Keratinocyte (primary cell): Measurements from ENCODE around the gene PCP2.
"Not testable (repeated sequence)": the region's sequence is repeated elsewhere in the genome, so short reads cannot be mapped to it uniquely, and the experiment has no call there.

Source experiments
- EZH2 ChIP-seq: IDR thresholded peaks from one replicate; pipeline ENCODE4 v1.6.1; 2012; ENCODE audit warnings: inconsistent platforms, mild to moderate bottlenecking, low read length, moderate library complexity
- TF ChIP-seq, protein P1 (sequence below), 3 experiments: IDR thresholded peaks in 1 of 3; conservative IDR thresholded peaks in 1 of 3; optimal IDR thresholded peaks in 1 of 3; 2 replicates in 2 of 3; 3 replicates in 1 of 3; pipeline versions ENCODE3 to v1.5.1; 2011; ENCODE audit warnings: low read length in 3 of 3, mild to moderate bottlenecking in 3 of 3, moderate library complexity in 2 of 3, control low read depth in 1 of 3, inconsistent platforms in 1 of 3; ENCODE audit not compliant: insufficient read depth in 2 of 3; ENCODE audit errors: extremely low read depth in 1 of 3

DNA sequence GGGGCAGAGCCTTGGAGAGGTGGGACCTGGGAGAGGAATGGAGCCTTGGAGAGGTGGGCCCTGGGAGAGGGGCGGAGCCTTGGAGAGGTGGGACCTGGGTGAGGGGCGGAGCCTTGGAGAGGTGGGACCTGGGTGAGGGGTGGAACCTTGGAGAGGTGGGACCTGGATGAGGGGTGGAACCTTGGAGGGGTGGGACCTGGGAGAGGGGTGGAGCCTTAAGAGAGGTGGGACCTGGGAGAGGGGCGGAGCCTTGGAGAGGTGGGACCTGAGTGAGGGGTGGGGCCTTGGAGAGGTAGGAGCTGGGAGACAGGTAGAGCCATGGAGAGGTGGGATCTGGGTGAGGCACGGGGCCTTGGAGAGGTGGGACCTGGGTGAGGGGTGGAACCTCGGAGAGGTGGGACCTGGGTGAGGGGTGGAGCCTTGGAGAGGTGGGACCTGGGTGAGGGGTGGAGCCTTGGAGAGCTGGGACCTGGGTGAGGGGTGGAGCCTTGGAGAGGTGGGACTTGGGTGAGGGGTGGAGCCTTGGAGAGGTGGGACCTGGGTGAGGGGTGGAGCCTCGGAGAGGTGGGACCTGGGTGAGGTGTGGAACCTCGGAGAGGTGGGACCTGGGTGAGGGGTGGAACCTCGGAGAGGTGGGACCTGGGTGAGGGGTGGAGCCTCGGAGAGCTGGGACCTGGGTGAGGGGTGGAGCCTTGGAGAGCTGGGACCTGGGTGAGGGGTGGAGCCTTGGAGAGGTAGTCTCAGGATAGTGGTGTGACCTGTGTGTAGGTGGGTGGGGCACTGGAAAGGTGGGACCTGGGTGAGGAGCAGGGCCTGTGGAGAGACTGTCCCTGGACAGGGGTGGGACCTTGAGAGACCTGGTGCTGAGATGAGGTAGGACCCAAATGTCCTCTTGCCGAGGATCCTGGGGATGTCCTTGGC lies 10.4 kb upstream of the PCP2 start:
- TF ChIP-seq, protein P1, sequence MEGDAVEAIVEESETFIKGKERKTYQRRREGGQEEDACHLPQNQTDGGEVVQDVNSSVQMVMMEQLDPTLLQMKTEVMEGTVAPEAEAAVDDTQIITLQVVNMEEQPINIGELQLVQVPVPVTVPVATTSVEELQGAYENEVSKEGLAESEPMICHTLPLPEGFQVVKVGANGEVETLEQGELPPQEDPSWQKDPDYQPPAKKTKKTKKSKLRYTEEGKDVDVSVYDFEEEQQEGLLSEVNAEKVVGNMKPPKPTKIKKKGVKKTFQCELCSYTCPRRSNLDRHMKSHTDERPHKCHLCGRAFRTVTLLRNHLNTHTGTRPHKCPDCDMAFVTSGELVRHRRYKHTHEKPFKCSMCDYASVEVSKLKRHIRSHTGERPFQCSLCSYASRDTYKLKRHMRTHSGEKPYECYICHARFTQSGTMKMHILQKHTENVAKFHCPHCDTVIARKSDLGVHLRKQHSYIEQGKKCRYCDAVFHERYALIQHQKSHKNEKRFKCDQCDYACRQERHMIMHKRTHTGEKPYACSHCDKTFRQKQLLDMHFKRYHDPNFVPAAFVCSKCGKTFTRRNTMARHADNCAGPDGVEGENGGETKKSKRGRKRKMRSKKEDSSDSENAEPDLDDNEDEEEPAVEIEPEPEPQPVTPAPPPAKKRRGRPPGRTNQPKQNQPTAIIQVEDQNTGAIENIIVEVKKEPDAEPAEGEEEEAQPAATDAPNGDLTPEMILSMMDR (optimal IDR thresholded peaks at IDR 0.05 in 1 of 3, IDR thresholded peaks at IDR 0.05 in 1 of 3, conservative IDR thresholded peaks at IDR 0.05 in 1 of 3; ENCODE audit: extremely low read depth in 1 of 3, insufficient read depth in 2 of 3, low read length in 3 of 3) = not testable (repeated sequence)
- not testable (repeated sequence) for TF ChIP-seq EZH2
